Hepatocyte (in vitro differentiated cells): ENCODE measurements around the gene PTPN4.

Source experiments
- EZH2 ChIP-seq: fragments of 200-600 bp; sonication (generic); IDR thresholded peaks from 2 replicates; pipeline ENCODE4 v1.6.1; 2016; ENCODE audit warnings: antibody characterized with exemption, mild to moderate bottlenecking, borderline replicate concordance
- EZH2phosphoT487 ChIP-seq: fragments of 200-600 bp; sonication (generic); IDR thresholded peaks from one replicate; pipeline ENCODE4 v1.6.1; 2018; ENCODE audit warnings: antibody characterized with exemption, mild to moderate bottlenecking, low read depth, moderate library complexity; ENCODE audit not compliant: unreplicated experiment, severe bottlenecking
- TF ChIP-seq, protein P1 (sequence below): fragments of 200-600 bp; sonication (generic); IDR thresholded peaks from 2 replicates; pipeline ENCODE4 v1.5.1; 2016; ENCODE audit warnings: antibody characterized with exemption, mild to moderate bottlenecking; ENCODE audit not compliant: poor library complexity

DNA sequence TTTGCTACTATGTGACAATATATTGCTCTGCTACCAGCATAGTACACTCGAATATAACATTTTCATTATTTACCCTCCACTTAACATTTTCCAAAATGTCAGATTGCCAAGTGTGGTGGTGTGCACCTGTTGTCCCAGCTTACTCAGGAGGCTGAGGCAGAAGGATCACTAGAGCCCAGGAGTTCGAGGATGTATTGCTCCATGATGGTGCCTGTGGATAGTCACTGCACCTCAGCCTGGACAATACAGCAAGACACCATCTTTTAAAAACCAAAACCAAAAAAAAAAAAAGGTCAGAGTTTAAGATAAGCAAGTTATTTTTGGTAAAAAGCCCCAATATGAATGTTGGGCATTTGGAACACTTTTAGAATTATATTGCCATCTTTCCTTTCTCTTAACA is 178.0 kb downstream of the PTPN4 start:
- TF ChIP-seq, protein P1, sequence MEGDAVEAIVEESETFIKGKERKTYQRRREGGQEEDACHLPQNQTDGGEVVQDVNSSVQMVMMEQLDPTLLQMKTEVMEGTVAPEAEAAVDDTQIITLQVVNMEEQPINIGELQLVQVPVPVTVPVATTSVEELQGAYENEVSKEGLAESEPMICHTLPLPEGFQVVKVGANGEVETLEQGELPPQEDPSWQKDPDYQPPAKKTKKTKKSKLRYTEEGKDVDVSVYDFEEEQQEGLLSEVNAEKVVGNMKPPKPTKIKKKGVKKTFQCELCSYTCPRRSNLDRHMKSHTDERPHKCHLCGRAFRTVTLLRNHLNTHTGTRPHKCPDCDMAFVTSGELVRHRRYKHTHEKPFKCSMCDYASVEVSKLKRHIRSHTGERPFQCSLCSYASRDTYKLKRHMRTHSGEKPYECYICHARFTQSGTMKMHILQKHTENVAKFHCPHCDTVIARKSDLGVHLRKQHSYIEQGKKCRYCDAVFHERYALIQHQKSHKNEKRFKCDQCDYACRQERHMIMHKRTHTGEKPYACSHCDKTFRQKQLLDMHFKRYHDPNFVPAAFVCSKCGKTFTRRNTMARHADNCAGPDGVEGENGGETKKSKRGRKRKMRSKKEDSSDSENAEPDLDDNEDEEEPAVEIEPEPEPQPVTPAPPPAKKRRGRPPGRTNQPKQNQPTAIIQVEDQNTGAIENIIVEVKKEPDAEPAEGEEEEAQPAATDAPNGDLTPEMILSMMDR = no peak
- no peak for TF ChIP-seq EZH2
- no peak for TF ChIP-seq EZH2phosphoT487
